HG02763 (cell line): ENCODE measurements around the gene OR1L4.

ENCODE experiments used
- ATAC-seq: cut with Tn5 transposase; IDR thresholded peaks from one replicate; pipeline ENCODE4 v1.9.1; 2021; ENCODE audit warnings: mild to moderate bottlenecking, moderate library complexity; ENCODE audit not compliant: unreplicated experiment

OR1L4 gene

GRCh38 chr9:122723690-122724089 is at the start of gene OR1L4:
Gene OR1L4, plus strand, starts transcription at chr9:122723990. Its CDS starts 0 bp downstream, at chr9:122723990.
- no peak for ATAC-seq

GRCh38 chr9:122684851-122685250 is 38.9 kb upstream of the OR1L4 start:
- no peak for ATAC-seq

GRCh38 chr9:122695696-122696095 is 28.1 kb upstream of the OR1L4 start:
- ATAC-seq, result no peak

- no peak for ATAC-seq
Measured at GRCh38 chr9:122718038-122718437, 5.8 kb upstream of the OR1L4 start.

- ATAC-seq, result no peak
Measured at GRCh38 chr9:122719218-122719617, 4.6 kb upstream of the OR1L4 start.

- no peak for ATAC-seq
Measured at GRCh38 chr9:122742003-122742402, 18.2 kb downstream of the OR1L4 start, which contains the start of gene OR1L6. Gene OR1L6, plus strand, starts transcription at chr9:122742303. Its CDS starts 7,545 bp downstream, at chr9:122749848.

GRCh38 chr9:122754825-122755224 is 31.0 kb downstream of the OR1L4 start:
- ATAC-seq, result no peak

GRCh38 chr9:122767817-122768216 is 44.0 kb downstream of the OR1L4 start:
- ATAC-seq, result no peak
